Effector memory CD8-positive, alpha-beta T cell (primary cell): ENCODE data around the gene FOXK2.

ENCODE experiments used
- ATAC-seq: fragments of 150-1000 bp; cut with Tn5 transposase; replicated peaks from 2 replicates; pipeline ENCODE4 v1.10.0; 2021; ENCODE audit warnings: mild to moderate bottlenecking, moderate library complexity
- DNase-seq, 3 experiments: peaks; one replicate each; pipeline ENCODE4 v3.0.0; 2021
- H3K27ac Mint-ChIP-seq, 2 donors: one replicate each; pipeline ENCODE4 v1.8.0; 2022; ENCODE audit warnings: mild to moderate bottlenecking in 2 of 2, mixed read lengths in 2 of 2, moderate library complexity in 2 of 2
- H3K27me3 Mint-ChIP-seq, 2 donors: one replicate each; pipeline ENCODE4 v1.8.0; 2022; ENCODE audit warnings: mixed read lengths in 2 of 2
- H3K36me3 Mint-ChIP-seq: one replicate; pipeline ENCODE4 v1.8.0; 2022; ENCODE audit warnings: mild to moderate bottlenecking, moderate library complexity, mixed read lengths; ENCODE audit not compliant: insufficient read depth
- H3K4me1 Mint-ChIP-seq, 2 donors: one replicate each; pipeline ENCODE4 v1.8.0; 2022; ENCODE audit warnings: low read depth in 2 of 2, mixed read lengths in 2 of 2
- H3K4me3 Mint-ChIP-seq, 2 donors: one replicate each; pipeline ENCODE4 v1.8.0; 2022; ENCODE audit warnings: mild to moderate bottlenecking in 2 of 2, mixed read lengths in 2 of 2, moderate library complexity in 2 of 2
- H3K9me3 Mint-ChIP-seq, 2 donors: one replicate each; pipeline ENCODE4 v1.8.0; 2022; ENCODE audit warnings: mixed read lengths in 2 of 2

FOXK2 gene

DNA sequence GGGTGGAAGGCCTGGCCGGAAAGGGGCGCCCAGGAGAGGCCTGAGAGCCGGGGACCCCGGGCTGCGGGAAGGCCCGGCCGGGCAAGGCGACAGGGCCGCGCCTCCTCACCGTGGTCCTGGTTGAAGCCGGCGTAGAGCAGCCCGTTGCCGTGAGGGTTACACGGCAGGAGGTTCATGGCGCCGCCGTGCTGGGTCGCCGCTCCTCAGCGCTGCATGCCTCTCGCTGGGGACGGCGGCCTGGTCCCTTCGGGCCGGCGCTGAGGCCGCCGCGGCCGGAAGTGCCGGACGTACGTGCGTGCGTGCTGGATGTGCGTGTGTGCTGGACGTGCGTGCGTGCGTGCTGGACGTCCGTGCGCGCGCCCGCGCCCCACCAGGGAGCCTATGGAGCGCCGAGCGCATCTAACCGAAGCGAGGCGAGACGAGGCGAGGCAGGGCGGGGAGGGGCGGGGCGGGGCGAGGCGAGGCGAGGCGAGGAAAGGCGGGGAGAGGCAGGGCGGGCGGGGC is 128.7 kb downstream of the FOXK2 start, which contains the start of gene WDR45B:
WDR45B (minus strand) TSS at position 280 of the 504 bp plus-strand sequence; CDS start at position 176, 104 bp downstream.
- Mint-ChIP-seq H3K4me1 (peaks cover 25 to 28% of the 10 kb centered on the region in 2 donors), H3K27me3 (no peaks in the 10 kb centered on the region), H3K27ac (peak within 1 kb of the TSS; percentile 82 to 86), H3K9me3 (no peaks in the 10 kb centered on the region), H3K4me3 (peak within 1 kb of the TSS; percentile 87), H3K36me3 (peaks cover 15% of the 10 kb centered on the region)
- ATAC-seq (peak; percentile 88), DNase-seq (peak; percentile 75 to 80 (median 77))

DNA sequence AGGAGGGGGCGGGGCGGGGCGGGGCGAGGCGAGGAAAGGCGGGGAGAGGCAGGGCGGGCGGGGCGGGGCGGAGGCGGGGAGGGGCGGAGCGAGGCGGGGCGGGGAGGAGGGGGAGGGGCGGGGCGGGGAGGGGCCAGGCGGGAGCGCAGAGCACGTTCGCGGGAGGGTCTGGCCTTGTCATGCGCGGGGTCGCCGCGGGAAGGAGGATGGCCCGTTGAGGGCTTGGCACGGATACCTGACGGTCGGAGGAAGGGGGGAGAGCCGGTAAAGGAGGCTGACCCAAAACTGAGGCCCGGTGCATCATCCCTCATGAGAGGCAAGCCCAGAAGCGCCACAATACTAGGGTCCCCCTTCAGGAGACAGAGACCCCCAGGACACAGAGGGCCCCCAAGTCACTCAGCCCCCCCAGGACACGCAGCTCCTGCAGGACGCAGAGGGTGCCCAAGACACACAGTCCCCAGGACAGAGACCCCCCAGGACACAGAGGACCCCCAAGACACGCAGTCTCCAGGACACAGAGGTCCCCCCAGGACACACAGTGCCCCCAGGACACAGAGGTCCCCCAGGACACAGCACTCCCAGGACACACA is 129.3 kb downstream of the FOXK2 start:
- peak; percentile 7 for ATAC-seq
- no peak overlapping the region for H3K27ac Mint-ChIP-seq

DNA sequence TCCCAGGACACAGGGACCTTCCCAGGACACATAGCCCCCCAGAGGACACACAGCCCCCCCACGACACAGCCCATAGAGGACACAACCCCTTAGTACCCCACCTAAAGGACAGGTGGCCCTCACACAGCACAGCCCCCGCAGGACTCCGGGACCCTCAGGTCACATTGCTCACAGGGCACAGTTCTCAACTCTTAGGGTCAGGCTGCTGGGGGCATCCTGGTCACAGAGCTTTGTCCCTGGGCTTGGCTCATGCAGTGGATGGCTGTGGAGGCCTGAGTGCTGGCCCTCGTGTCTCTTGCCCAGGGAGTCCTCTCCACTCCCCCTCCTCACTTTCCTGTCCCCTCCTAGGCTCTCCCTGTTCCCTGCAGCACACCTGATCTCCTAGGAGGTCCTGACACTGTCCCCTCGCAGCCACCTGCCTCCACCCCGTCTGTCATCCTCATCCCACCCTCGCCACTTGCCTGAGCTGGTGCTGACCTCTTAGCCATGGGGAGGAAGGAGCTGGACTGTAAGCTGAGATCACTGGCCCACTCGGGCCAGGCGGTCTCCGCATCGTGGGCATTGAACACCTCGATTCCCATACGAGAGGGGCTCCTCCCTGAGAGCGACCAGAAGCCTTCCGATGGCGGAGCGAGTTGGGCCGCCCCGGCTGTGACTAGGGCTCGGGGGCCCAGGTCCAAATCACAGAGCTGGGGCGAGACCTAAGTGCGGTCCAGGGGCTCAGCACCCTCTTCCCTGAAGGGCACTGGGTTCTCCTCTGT is 130.1 kb downstream of the FOXK2 start:
- Mint-ChIP-seq H3K4me1 (peaks cover 19 to 28% of the 10 kb centered on the region in 2 donors), H3K4me3 (peak overlapping the region; percentile 48 to 56), H3K9me3 (no peaks in the 10 kb centered on the region), H3K27me3 (no peaks in the 10 kb centered on the region), H3K27ac (peak overlapping the region in 1 of 2 donors; percentile 52), H3K36me3 (peaks cover 13% of the 10 kb centered on the region)
- no peak for DNase-seq
- ATAC-seq, result no peak

More for the DNA sequence above, 129.3 kb downstream of the FOXK2 start:
- Mint-ChIP-seq H3K4me3 (peak overlapping the region in 1 of 2 donors; percentile 87), H3K27me3 (no peaks in the 10 kb centered on the region), H3K4me1 (peaks cover 23 to 28% of the 10 kb centered on the region in 2 donors), H3K9me3 (no peaks in the 10 kb centered on the region), H3K36me3 (peaks cover 14% of the 10 kb centered on the region)
- peak; percentile 24 to 40 (median 30) for DNase-seq

DNA sequence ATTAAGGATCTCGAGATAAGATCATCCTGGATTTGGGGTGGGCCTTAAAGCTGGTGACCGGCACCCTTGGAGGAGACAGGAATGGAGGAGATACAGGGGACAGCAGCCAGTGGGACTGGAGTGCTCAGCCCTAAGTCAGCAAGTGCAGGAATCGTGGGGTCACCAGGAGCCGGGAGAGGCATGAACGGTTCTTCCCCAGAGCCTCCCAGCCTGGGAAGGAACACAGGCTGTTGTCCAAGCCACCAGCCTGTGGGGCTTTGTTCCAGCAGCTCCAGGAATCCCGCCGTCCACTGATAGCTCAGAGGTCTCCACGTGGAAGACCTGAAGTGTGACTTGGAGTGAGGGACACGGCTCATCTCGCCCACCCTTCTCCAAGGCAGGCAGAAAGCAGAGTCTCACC is 131.2 kb downstream of the FOXK2 start:
- no peaks in the 10 kb centered on the region for H3K9me3 Mint-ChIP-seq
- no peak for DNase-seq
- no peak for ATAC-seq
- H3K4me1 Mint-ChIP-seq, result peaks cover 15 to 22% of the 10 kb centered on the region in 2 donors
- H3K4me3 Mint-ChIP-seq, result no peak overlapping the region
- no peaks in the 10 kb centered on the region for H3K27me3 Mint-ChIP-seq
- no peak overlapping the region for H3K27ac Mint-ChIP-seq
- H3K36me3 Mint-ChIP-seq, result peaks cover 8% of the 10 kb centered on the region

DNA sequence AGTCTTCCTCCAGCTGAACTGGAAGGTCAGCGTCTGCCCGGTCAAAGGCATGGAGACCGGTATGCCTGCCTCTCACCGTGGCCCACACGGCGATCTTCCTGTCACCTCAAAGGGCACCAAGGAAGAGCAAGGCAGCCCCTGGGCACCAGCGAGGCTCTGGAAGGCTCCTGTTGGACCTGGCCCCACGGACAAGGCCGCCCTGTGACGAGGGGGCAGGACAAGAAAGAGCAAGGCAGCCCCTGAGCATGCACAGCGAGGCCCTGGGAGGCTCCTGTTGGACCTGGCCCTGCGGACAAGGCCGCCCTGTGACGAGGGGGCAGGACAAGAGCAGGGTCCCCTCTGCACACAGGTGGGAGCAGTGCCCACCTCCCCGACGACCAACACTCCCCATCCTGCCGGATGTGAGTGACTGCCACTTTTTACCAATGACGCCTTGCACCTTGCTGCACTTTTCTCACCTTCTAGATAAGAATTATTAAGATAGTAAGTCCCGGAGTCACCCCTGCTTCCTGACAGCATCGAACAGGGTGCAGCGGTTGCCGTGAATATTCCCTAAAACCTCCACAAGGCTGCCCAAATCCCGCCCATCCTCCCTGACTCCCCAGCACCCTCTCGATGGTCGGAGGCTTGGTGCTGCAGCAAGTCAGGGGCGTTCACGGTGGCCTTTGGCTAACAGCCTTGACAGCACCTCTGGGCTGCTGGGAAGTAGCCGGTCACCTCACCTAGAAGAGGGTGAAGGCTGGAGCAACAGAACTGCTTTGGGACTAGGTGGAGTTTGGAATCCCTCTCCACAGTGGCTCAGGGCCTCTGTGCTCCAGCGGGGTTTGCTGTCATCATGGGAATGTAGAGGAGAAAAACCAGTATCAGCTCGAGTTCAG is 134.4 kb downstream of the FOXK2 start:
- Mint-ChIP-seq H3K27me3 (no peaks in the 10 kb centered on the region), H3K36me3 (peaks cover 3% of the 10 kb centered on the region), H3K4me3 (no peak overlapping the region), H3K27ac (no peak overlapping the region), H3K4me1 (peaks cover 4 to 5% of the 10 kb centered on the region in 2 donors), H3K9me3 (no peaks in the 10 kb centered on the region)
- DNase-seq (no peak), ATAC-seq (no peak)
